Liver (tissue), 9 donors: ENCODE results near the gene ST14. TPM values are rescaled to one million over a fixed set of nuclear protein-coding genes. Genes with fewer than 3 reads are reported as not detected.

ENCODE experiments used
- DNase-seq: peaks from one replicate; pipeline ENCODE4 v3.0.0-alpha.2; 2017; ENCODE audit warnings: low spot score
- H3K27ac ChIP-seq, 2 donors: one replicate each; pipeline ENCODE4 v1.7.0; 2013; ENCODE audit warnings: inconsistent platforms in 2 of 2, low read length in 2 of 2, control low read depth in 1 of 2, low read depth in 1 of 2, mild to moderate bottlenecking in 1 of 2
- H3K27me3 ChIP-seq, 4 donors: one replicate each; pipeline versions ENCODE4 v1.6.1 to v1.7.0; 2013; ENCODE audit warnings: low read length in 3 of 4, inconsistent platforms in 1 of 4, mild to moderate bottlenecking in 1 of 4, moderate library complexity in 1 of 4; ENCODE audit not compliant: control insufficient read depth in 4 of 4, insufficient read depth in 4 of 4
- H3K36me3 ChIP-seq, 4 donors: one replicate each; pipeline versions ENCODE4 v1.6.1 to v1.7.0; 2013; ENCODE audit warnings: low read length in 3 of 4, mild to moderate bottlenecking in 3 of 4, low read depth in 1 of 4, moderate library complexity in 1 of 4; ENCODE audit not compliant: control insufficient read depth in 4 of 4, insufficient read depth in 3 of 4
- H3K4me1 ChIP-seq, 4 donors: one replicate each; pipeline versions ENCODE4 v1.6.1 to v1.7.0; 2013; ENCODE audit warnings: low read length in 3 of 4, mild to moderate bottlenecking in 3 of 4, moderate library complexity in 1 of 4; ENCODE audit not compliant: control insufficient read depth in 4 of 4, insufficient read depth in 4 of 4
- H3K4me3 ChIP-seq, 3 donors: one replicate each; pipeline versions ENCODE4 v1.6.1 to v1.7.0; 2013; ENCODE audit warnings: low read length in 3 of 3, control low read depth in 1 of 3, low read depth in 1 of 3, mild to moderate bottlenecking in 1 of 3
- H3K9ac ChIP-seq, 2 donors: one replicate each; pipeline ENCODE4 v1.7.0; 2013; ENCODE audit warnings: low read length in 2 of 2, mild to moderate bottlenecking in 2 of 2, moderate library complexity in 2 of 2, control low read depth in 1 of 2, low read depth in 1 of 2
- H3K9me3 ChIP-seq, 4 donors: one replicate each; pipeline versions ENCODE4 v1.6.1 to v1.7.0; 2013; ENCODE audit warnings: low read length in 3 of 4; ENCODE audit not compliant: control insufficient read depth in 4 of 4
- EGR1 ChIP-seq, 2 donors: IDR thresholded peaks; 2 replicates each; pipeline ENCODE4 v1.6.1; 2016 to 2018; ENCODE audit warnings: antibody characterized with exemption in 2 of 2, low read depth in 2 of 2
- FOXA1 ChIP-seq: IDR thresholded peaks from 2 replicates; pipeline ENCODE4 v1.6.1; 2016; ENCODE audit warnings: antibody characterized with exemption
- FOXA2 ChIP-seq: IDR thresholded peaks from 2 replicates; pipeline ENCODE4 v1.6.1; 2016; ENCODE audit warnings: antibody characterized with exemption
- GABPA ChIP-seq, 2 donors: IDR thresholded peaks in 1 of 2; conservative IDR thresholded peaks in 1 of 2; 2 replicates each; pipeline ENCODE4 v1.6.1; 2016; ENCODE audit warnings: antibody characterized with exemption in 2 of 2, mild to moderate bottlenecking in 1 of 2, moderate library complexity in 1 of 2
- HNF4A ChIP-seq, 2 donors: conservative IDR thresholded peaks; 2 replicates each; pipeline ENCODE4 v1.6.1; 2016; ENCODE audit warnings: antibody characterized with exemption in 2 of 2, mild to moderate bottlenecking in 2 of 2
- HNF4G ChIP-seq: IDR thresholded peaks from 2 replicates; pipeline ENCODE4 v1.6.1; 2016; ENCODE audit warnings: antibody characterized with exemption
- JUND ChIP-seq, 2 donors: IDR thresholded peaks; 2 replicates each; pipeline ENCODE4 v1.6.1; 2016; ENCODE audit warnings: antibody characterized with exemption in 2 of 2
- MAX ChIP-seq: IDR thresholded peaks from 2 replicates; pipeline ENCODE4 v1.6.1; 2016; ENCODE audit warnings: antibody characterized with exemption
- RAD21 ChIP-seq, 2 donors: IDR thresholded peaks; 2 replicates each; pipeline ENCODE4 v1.6.1; 2016; ENCODE audit warnings: antibody characterized with exemption in 2 of 2, mild to moderate bottlenecking in 2 of 2
- RXRA ChIP-seq, 2 donors: IDR thresholded peaks; 2 replicates each; pipeline ENCODE4 v1.6.1; 2017 to 2018; ENCODE audit warnings: antibody characterized with exemption in 2 of 2, mild to moderate bottlenecking in 1 of 2
- SP1 ChIP-seq: IDR thresholded peaks from 2 replicates; pipeline ENCODE4 v1.6.1; 2018; ENCODE audit warnings: antibody characterized with exemption, mild to moderate bottlenecking
- TAF1 ChIP-seq: conservative IDR thresholded peaks from 2 replicates; pipeline ENCODE4 v1.6.1; 2016; ENCODE audit warnings: antibody characterized with exemption, mild to moderate bottlenecking
- YY1 ChIP-seq: IDR thresholded peaks from 2 replicates; pipeline ENCODE4 v1.6.1; 2016; ENCODE audit warnings: antibody characterized with exemption, mild to moderate bottlenecking
- WGBS: extraction: QIAGEN DNeasy Blood & Tissue Kit; methylation state at CpG from one replicate; pipeline ENCODE4 v1.1.7; 2013; 5-methylcytosine and 5-hydroxymethylcytosine counted together
- polyA plus RNA-seq, 2 donors: library from polyadenylated mRNA; stranded (reverse) in 1 of 2; unstranded in 1 of 2; fragments of 200-250 nt in 1 of 2; fragments of >200 nt in 1 of 2; fragmentation: Nextera tagmentation in 1 of 2; extraction: Ambion mirVana in 1 of 2; gene quantifications; one replicate each; pipeline versions ENCODE4 v1.2.1 to v1.2.3, GENCODE V29; 2013 to 2015
- total RNA-seq, 2 donors: library from RNA; depleted of rRNA; stranded (reverse); fragments of >200 nt; gene quantifications; one replicate each; pipeline ENCODE4 v1.2.3, GENCODE V29; 2014
- TF ChIP-seq, protein P1 (sequence below): IDR thresholded peaks from 2 replicates; pipeline ENCODE4 v1.6.1; 2016; ENCODE audit warnings: antibody characterized with exemption
- TF ChIP-seq, protein P2 (sequence below): IDR thresholded peaks from 2 replicates; pipeline ENCODE4 v1.6.1; 2016; ENCODE audit warnings: antibody characterized with exemption, mild to moderate bottlenecking
- TF ChIP-seq, protein P3 (sequence below): IDR thresholded peaks from 2 replicates; pipeline ENCODE4 v1.6.1; 2016; ENCODE audit warnings: antibody characterized with exemption
- TF ChIP-seq, protein P4 (sequence below): fragments of 150-350 bp; IDR thresholded peaks from 2 replicates; pipeline ENCODE4 v1.5.1; 2017; ENCODE audit warnings: improper control_type of control experiment, low read depth, low read length; ENCODE audit not compliant: missing input control
- donor health status: healthy.
- donor health status: healthy.
- donor health status: healthy.
- donor health status: healthy.
- donor health status: healthy.

The ST14 gene
- total and polyA plus RNA-seq, 4 donors: 2.8 to 5.9 (median 4.5) TPM

DNA sequence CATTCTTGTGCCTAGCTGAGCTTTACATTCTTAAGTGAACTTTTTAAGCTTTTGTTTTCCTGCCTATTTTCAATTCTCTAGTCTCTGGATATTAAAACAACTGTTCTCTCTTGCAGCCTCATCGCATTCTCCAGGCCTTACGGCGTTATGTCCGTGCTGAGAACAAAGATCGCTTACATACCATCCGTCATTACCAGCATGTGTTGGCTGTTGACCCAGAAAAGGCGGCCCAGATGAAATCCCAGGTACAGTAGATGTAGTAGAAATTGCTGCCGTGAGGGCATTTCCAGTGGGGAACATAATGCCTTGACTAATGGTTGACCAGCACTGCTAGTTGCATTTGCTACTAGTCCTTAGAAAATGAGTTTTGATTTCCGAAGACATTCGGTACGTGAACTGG, 29.7 kb upstream of the ST14 start:
- WGBS: 83% methylated on average over 11 of the region's 11 CpGs
- Histone ChIP-seq H3K9me3 (no peaks in the 10 kb centered on the region), H3K4me1 (peaks cover 0 to 2% (median 0%) of the 10 kb centered on the region in 4 donors), H3K27me3 (no peaks in the 10 kb centered on the region), H3K27ac (no peak overlapping the region), H3K4me3 (no peak overlapping the region), H3K9ac (no peak overlapping the region), H3K36me3 (peaks cover 5 to 49% (median 42%) of the 10 kb centered on the region in 4 donors)
- no peak for DNase-seq
- TF ChIP-seq HNF4A (conservative IDR thresholded peaks at IDR 0.05) (no peak), GABPA (IDR thresholded peaks at IDR 0.05 in 1 of 2, conservative IDR thresholded peaks at IDR 0.05 in 1 of 2) (no peak), FOXA1 (no peak), JUND (IDR thresholded peaks at IDR 0.05) (no peak), TAF1 (no peak), FOXA2 (no peak), MAX (no peak), RXRA (IDR thresholded peaks at IDR 0.05) (no peak), SP1 (no peak), YY1 (no peak), HNF4G (no peak), RAD21 (IDR thresholded peaks at IDR 0.05) (no peak), EGR1 (IDR thresholded peaks at IDR 0.05; ENCODE audit: low read depth in 2 of 2) (no peak)
- TF ChIP-seq, protein P1, sequence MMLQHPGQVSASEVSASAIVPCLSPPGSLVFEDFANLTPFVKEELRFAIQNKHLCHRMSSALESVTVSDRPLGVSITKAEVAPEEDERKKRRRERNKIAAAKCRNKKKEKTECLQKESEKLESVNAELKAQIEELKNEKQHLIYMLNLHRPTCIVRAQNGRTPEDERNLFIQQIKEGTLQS: no peak
- TF ChIP-seq, protein P2, sequence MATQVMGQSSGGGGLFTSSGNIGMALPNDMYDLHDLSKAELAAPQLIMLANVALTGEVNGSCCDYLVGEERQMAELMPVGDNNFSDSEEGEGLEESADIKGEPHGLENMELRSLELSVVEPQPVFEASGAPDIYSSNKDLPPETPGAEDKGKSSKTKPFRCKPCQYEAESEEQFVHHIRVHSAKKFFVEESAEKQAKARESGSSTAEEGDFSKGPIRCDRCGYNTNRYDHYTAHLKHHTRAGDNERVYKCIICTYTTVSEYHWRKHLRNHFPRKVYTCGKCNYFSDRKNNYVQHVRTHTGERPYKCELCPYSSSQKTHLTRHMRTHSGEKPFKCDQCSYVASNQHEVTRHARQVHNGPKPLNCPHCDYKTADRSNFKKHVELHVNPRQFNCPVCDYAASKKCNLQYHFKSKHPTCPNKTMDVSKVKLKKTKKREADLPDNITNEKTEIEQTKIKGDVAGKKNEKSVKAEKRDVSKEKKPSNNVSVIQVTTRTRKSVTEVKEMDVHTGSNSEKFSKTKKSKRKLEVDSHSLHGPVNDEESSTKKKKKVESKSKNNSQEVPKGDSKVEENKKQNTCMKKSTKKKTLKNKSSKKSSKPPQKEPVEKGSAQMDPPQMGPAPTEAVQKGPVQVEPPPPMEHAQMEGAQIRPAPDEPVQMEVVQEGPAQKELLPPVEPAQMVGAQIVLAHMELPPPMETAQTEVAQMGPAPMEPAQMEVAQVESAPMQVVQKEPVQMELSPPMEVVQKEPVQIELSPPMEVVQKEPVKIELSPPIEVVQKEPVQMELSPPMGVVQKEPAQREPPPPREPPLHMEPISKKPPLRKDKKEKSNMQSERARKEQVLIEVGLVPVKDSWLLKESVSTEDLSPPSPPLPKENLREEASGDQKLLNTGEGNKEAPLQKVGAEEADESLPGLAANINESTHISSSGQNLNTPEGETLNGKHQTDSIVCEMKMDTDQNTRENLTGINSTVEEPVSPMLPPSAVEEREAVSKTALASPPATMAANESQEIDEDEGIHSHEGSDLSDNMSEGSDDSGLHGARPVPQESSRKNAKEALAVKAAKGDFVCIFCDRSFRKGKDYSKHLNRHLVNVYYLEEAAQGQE: no peak
- TF ChIP-seq, protein P3, sequence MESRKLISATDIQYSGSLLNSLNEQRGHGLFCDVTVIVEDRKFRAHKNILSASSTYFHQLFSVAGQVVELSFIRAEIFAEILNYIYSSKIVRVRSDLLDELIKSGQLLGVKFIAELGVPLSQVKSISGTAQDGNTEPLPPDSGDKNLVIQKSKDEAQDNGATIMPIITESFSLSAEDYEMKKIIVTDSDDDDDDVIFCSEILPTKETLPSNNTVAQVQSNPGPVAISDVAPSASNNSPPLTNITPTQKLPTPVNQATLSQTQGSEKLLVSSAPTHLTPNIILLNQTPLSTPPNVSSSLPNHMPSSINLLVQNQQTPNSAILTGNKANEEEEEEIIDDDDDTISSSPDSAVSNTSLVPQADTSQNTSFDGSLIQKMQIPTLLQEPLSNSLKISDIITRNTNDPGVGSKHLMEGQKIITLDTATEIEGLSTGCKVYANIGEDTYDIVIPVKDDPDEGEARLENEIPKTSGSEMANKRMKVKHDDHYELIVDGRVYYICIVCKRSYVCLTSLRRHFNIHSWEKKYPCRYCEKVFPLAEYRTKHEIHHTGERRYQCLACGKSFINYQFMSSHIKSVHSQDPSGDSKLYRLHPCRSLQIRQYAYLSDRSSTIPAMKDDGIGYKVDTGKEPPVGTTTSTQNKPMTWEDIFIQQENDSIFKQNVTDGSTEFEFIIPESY: no peak
- TF ChIP-seq, protein P4, sequence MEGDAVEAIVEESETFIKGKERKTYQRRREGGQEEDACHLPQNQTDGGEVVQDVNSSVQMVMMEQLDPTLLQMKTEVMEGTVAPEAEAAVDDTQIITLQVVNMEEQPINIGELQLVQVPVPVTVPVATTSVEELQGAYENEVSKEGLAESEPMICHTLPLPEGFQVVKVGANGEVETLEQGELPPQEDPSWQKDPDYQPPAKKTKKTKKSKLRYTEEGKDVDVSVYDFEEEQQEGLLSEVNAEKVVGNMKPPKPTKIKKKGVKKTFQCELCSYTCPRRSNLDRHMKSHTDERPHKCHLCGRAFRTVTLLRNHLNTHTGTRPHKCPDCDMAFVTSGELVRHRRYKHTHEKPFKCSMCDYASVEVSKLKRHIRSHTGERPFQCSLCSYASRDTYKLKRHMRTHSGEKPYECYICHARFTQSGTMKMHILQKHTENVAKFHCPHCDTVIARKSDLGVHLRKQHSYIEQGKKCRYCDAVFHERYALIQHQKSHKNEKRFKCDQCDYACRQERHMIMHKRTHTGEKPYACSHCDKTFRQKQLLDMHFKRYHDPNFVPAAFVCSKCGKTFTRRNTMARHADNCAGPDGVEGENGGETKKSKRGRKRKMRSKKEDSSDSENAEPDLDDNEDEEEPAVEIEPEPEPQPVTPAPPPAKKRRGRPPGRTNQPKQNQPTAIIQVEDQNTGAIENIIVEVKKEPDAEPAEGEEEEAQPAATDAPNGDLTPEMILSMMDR: no peak
